Measurements from ENCODE around the gene TSPAN16.

The TSPAN16 gene

GRCh38 chr19:11295665-11296245 lies at the start of gene TSPAN16:
TSS of gene TSPAN16 (plus strand) at chr19:11296160. CDS start at chr19:11296298, 138 bp downstream.
- no peak for DNase-seq

- no peak for DNase-seq
Observed at GRCh38 chr19:11246941-11247340, 49.0 kb upstream of the TSPAN16 start.

GRCh38 chr19:11247391-11247790 lies 48.6 kb upstream of the TSPAN16 start:
- DNase-seq: no peak

GRCh38 chr19:11247934-11248333 lies 48.0 kb upstream of the TSPAN16 start:
- no peak for DNase-seq

GRCh38 chr19:11248852-11249251 lies 47.1 kb upstream of the TSPAN16 start:
- no peak for DNase-seq

- DNase-seq: no peak
Observed at GRCh38 chr19:11251217-11251616, 44.7 kb upstream of the TSPAN16 start.

- no peak for DNase-seq
Observed at GRCh38 chr19:11251650-11252314, 44.2 kb upstream of the TSPAN16 start.

GRCh38 chr19:11252665-11253355 lies 43.1 kb upstream of the TSPAN16 start:
- DNase-seq: no peak

GRCh38 chr19:11254666-11255065 lies 41.3 kb upstream of the TSPAN16 start:
- no peak for DNase-seq

- no peak for DNase-seq
Observed at GRCh38 chr19:11256189-11256588, 39.8 kb upstream of the TSPAN16 start.

GRCh38 chr19:11257846-11258380 lies 38.0 kb upstream of the TSPAN16 start:
- DNase-seq: no peak

GRCh38 chr19:11260996-11261395 lies 35.0 kb upstream of the TSPAN16 start:
- DNase-seq: no peak

GRCh38 chr19:11261431-11261970 lies 34.5 kb upstream of the TSPAN16 start:
- DNase-seq: no peak

- DNase-seq: no peak
Observed at GRCh38 chr19:11261971-11262839, 33.8 kb upstream of the TSPAN16 start, which contains the start of gene DOCK6. TSS of gene DOCK6 (minus strand) at chr19:11262524. CDS start at chr19:11262440, 84 bp downstream.

- DNase-seq: no peak
Observed at GRCh38 chr19:11263726-11264125, 32.2 kb upstream of the TSPAN16 start.

- DNase-seq: no peak
Observed at GRCh38 chr19:11264452-11265176, 31.3 kb upstream of the TSPAN16 start.

- no peak for DNase-seq
Observed at GRCh38 chr19:11265177-11265784, 30.7 kb upstream of the TSPAN16 start.

GRCh38 chr19:11265785-11266236 lies 30.1 kb upstream of the TSPAN16 start:
- no peak for DNase-seq

- DNase-seq: no peak
Observed at GRCh38 chr19:11267316-11268085, 28.5 kb upstream of the TSPAN16 start.

- peak; percentile 86 for DNase-seq
Observed at GRCh38 chr19:11268783-11269267, 27.1 kb upstream of the TSPAN16 start.
